GM23338 (cell line): ENCODE data around the gene DMRT3. TPM values are rescaled to one million over a fixed set of nuclear protein-coding genes. Genes with fewer than 3 reads are reported as not detected.

ENCODE experiments used
- ATAC-seq: fragments of 200-7000 bp; cut with Tn5 transposase; 3 replicates; pipeline ENCODE4 v1.9.1; 2020
- DNase-seq: peaks from one replicate; pipeline ENCODE4 v3.0.0-alpha.2; 2015; ENCODE audit warnings: low spot score
- H2AFZ ChIP-seq: fragments of 200-600 bp; sonication (generic); 2 replicates; pipeline ENCODE4 v1.8.0; 2016; ENCODE audit warnings: antibody characterized with exemption, mild to moderate bottlenecking, moderate library complexity
- H3F3A ChIP-seq: fragments of 200-600 bp; sonication (generic); replicated peaks from 2 replicates; pipeline ENCODE4 v1.8.0; 2017; ENCODE audit warnings: antibody characterized with exemption, mixed run types, low read depth
- H3K27ac ChIP-seq: fragments of 200-600 bp; sonication (generic); 2 replicates; pipeline ENCODE4 v1.6.1; 2016; ENCODE audit warnings: low read depth
- H3K27me3 ChIP-seq: fragments of 200-600 bp; sonication (generic); 2 replicates; pipeline ENCODE4 v1.8.0; 2016; ENCODE audit warnings: mild to moderate bottlenecking, mixed run types, moderate library complexity; ENCODE audit not compliant: insufficient read depth
- H3K36me3 ChIP-seq: fragments of 200-600 bp; sonication (generic); 2 replicates; pipeline ENCODE4 v1.8.0; 2016; ENCODE audit warnings: mild to moderate bottlenecking; ENCODE audit not compliant: insufficient read depth
- H3K4me1 ChIP-seq: fragments of 200-600 bp; sonication (generic); 2 replicates; pipeline ENCODE4 v1.8.0; 2016; ENCODE audit warnings: mild to moderate bottlenecking, moderate library complexity; ENCODE audit not compliant: insufficient read depth
- H3K4me2 ChIP-seq: fragments of 200-600 bp; sonication (generic); 2 replicates; pipeline ENCODE4 v1.7.1; 2017; ENCODE audit warnings: mixed run types
- H3K4me3 ChIP-seq: fragments of 200-600 bp; sonication (generic); 2 replicates; pipeline ENCODE4 v1.6.1; 2016; ENCODE audit warnings: mixed run types
- H3K79me2 ChIP-seq: fragments of 200-600 bp; sonication (generic); replicated peaks from 2 replicates; pipeline ENCODE4 v1.8.0; 2017; ENCODE audit warnings: mild to moderate bottlenecking; ENCODE audit not compliant: insufficient read depth
- H3K9me2 ChIP-seq: fragments of 200-600 bp; sonication (generic); 2 replicates; pipeline ENCODE4 v1.8.0; 2017; ENCODE audit not compliant: insufficient read depth
- H4K20me1 ChIP-seq: fragments of 200-600 bp; sonication (generic); replicated peaks from 2 replicates; pipeline ENCODE4 v1.8.0; 2017; ENCODE audit warnings: mild to moderate bottlenecking; ENCODE audit not compliant: insufficient read depth
- H3K27ac Mint-ChIP-seq: 2 replicates; pipeline ENCODE4 v1.8.0; 2020; ENCODE audit warnings: inconsistent platforms, mild to moderate bottlenecking, moderate library complexity, mixed read lengths
- H3K27me3 Mint-ChIP-seq: 3 replicates; pipeline ENCODE4 v1.8.0; 2022; ENCODE audit warnings: low read depth, mild to moderate bottlenecking, moderate library complexity, mixed read lengths, inconsistent platforms; ENCODE audit not compliant: insufficient read depth, poor library complexity
- H3K36me3 Mint-ChIP-seq: 3 replicates; pipeline ENCODE4 v1.8.0; 2021; ENCODE audit warnings: low read depth, mild to moderate bottlenecking, inconsistent platforms, moderate library complexity, mixed read lengths
- H3K4me1 Mint-ChIP-seq: 3 replicates; pipeline ENCODE4 v1.8.0; 2020; ENCODE audit warnings: mild to moderate bottlenecking, inconsistent platforms, mixed read lengths
- H3K4me3 Mint-ChIP-seq: 3 replicates; pipeline ENCODE4 v1.8.0; 2021; ENCODE audit warnings: moderate library complexity, mild to moderate bottlenecking, inconsistent platforms, mixed read lengths
- H3K9me3 Mint-ChIP-seq: 3 replicates; pipeline ENCODE4 v1.8.0; 2020; ENCODE audit warnings: moderate library complexity, mild to moderate bottlenecking, inconsistent platforms, mixed read lengths
- CREB1 ChIP-seq: fragments of 250-450 bp; sonication (Bioruptor Pico); IDR thresholded peaks from 2 replicates; pipeline ENCODE4 v1.5.0; 2020; ENCODE audit warnings: low read depth, mild to moderate bottlenecking, moderate library complexity
- ETS1 ChIP-seq: IDR thresholded peaks from 2 replicates; pipeline ENCODE4 v1.6.1; 2016; ENCODE audit warnings: antibody characterized with exemption
- EZH2 ChIP-seq: fragments of 200-600 bp; sonication (generic); IDR thresholded peaks from one replicate; pipeline ENCODE4 v1.8.0; 2017; ENCODE audit warnings: antibody characterized with exemption, mild to moderate bottlenecking, low read depth; ENCODE audit not compliant: unreplicated experiment
- EZH2phosphoT487 ChIP-seq: fragments of 200-600 bp; sonication (generic); IDR thresholded peaks from one replicate; pipeline ENCODE4 v1.8.1; 2018; ENCODE audit warnings: antibody characterized with exemption; ENCODE audit not compliant: unreplicated experiment
- JUNB ChIP-seq: IDR thresholded peaks from one replicate; pipeline ENCODE4 v1.6.1; 2016; ENCODE audit warnings: antibody characterized with exemption; ENCODE audit not compliant: unreplicated experiment
- NANOG ChIP-seq: IDR thresholded peaks from 2 replicates; pipeline ENCODE4 v1.6.1; 2016; ENCODE audit warnings: antibody characterized with exemption, borderline replicate concordance
- POLR2AphosphoS5 ChIP-seq: IDR thresholded peaks from 2 replicates; pipeline ENCODE4 v1.6.1; 2016; ENCODE audit warnings: antibody characterized with exemption, low read depth
- ZNF114 ChIP-seq: fragments of 250-450 bp; sonication (Bioruptor Pico); IDR thresholded peaks from 2 replicates; pipeline ENCODE4 v1.5.0; 2020; ENCODE audit warnings: mild to moderate bottlenecking, moderate library complexity
- ZNF331 ChIP-seq: fragments of 250-450 bp; sonication (Bioruptor Pico); IDR thresholded peaks from 2 replicates; pipeline ENCODE4 v1.5.0; 2020; ENCODE audit warnings: low read depth, mild to moderate bottlenecking, moderate library complexity
- polyA plus RNA-seq: library from polyadenylated mRNA; unstranded; fragments of >200 nt; fragmentation: Nextera tagmentation; extraction: Ambion mirVana; gene quantifications from 2 replicates; pipeline ENCODE4 v1.2.1, GENCODE V29; 2016
- total RNA-seq: library from RNA; depleted of rRNA; stranded (reverse); fragments of >200 nt; shearing (Covaris generic); gene quantifications from 2 replicates; pipeline ENCODE4 v1.2.3, GENCODE V29; 2014
- TF ChIP-seq, protein P1 (sequence below): IDR thresholded peaks from one replicate; pipeline ENCODE4 v1.6.1; 2018; ENCODE audit warnings: antibody characterized with exemption; ENCODE audit not compliant: unreplicated experiment
- TF ChIP-seq, protein P2 (sequence below), 2 experiments: fragments of 200-600 bp in 1 of 2; sonication (generic) in 1 of 2; conservative IDR thresholded peaks; 2 replicates each; pipeline versions ENCODE4 v1.5.1 to v1.6.1; 2016 to 2017; ENCODE audit warnings: antibody characterized with exemption in 2 of 2, low read depth in 2 of 2, mild to moderate bottlenecking in 2 of 2, moderate library complexity in 1 of 2

DMRT3 gene
- total and polyA plus RNA-seq, 2 experiments from 2014 or later = not detected

- H3K4me2 ChIP-seq = no peak overlapping the region
- peaks cover 46% of the 10 kb centered on the region for H3K9me3 Mint-ChIP-seq
Measured at GRCh38 chr9:995192-995591, 18.7 kb downstream of the DMRT3 start.

DNA sequence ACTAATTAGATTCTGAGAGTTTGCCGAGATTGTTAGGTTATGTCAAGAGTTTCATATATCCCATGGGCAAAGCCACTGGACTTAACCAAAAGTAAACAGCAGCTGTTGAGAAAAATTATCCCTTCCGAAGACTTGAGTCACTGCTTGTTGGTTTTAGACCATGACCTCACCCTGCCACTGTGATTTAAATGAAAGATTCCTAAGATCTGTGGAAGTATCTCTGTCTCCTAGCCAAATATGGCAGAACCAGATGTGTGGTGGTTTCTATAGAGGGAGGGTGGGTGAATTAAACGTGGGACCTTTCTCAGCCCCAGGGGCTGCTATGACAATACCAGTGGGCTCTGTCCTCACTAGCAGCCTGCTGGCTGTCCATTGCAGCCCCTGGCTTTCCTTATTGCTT lies 19.3 kb downstream of the DMRT3 start:
- peaks cover 12% of the 10 kb centered on the region for H3F3A ChIP-seq
- ATAC-seq = no peak
- no peak for TF ChIP-seq EZH2phosphoT487
- TF ChIP-seq EZH2 = no peak
- no peak for TF ChIP-seq NANOG
- TF ChIP-seq, protein P1, sequence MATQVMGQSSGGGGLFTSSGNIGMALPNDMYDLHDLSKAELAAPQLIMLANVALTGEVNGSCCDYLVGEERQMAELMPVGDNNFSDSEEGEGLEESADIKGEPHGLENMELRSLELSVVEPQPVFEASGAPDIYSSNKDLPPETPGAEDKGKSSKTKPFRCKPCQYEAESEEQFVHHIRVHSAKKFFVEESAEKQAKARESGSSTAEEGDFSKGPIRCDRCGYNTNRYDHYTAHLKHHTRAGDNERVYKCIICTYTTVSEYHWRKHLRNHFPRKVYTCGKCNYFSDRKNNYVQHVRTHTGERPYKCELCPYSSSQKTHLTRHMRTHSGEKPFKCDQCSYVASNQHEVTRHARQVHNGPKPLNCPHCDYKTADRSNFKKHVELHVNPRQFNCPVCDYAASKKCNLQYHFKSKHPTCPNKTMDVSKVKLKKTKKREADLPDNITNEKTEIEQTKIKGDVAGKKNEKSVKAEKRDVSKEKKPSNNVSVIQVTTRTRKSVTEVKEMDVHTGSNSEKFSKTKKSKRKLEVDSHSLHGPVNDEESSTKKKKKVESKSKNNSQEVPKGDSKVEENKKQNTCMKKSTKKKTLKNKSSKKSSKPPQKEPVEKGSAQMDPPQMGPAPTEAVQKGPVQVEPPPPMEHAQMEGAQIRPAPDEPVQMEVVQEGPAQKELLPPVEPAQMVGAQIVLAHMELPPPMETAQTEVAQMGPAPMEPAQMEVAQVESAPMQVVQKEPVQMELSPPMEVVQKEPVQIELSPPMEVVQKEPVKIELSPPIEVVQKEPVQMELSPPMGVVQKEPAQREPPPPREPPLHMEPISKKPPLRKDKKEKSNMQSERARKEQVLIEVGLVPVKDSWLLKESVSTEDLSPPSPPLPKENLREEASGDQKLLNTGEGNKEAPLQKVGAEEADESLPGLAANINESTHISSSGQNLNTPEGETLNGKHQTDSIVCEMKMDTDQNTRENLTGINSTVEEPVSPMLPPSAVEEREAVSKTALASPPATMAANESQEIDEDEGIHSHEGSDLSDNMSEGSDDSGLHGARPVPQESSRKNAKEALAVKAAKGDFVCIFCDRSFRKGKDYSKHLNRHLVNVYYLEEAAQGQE = no peak
- TF ChIP-seq CREB1 (CRISPR knock-in tag) = no peak
- TF ChIP-seq, protein P2, sequence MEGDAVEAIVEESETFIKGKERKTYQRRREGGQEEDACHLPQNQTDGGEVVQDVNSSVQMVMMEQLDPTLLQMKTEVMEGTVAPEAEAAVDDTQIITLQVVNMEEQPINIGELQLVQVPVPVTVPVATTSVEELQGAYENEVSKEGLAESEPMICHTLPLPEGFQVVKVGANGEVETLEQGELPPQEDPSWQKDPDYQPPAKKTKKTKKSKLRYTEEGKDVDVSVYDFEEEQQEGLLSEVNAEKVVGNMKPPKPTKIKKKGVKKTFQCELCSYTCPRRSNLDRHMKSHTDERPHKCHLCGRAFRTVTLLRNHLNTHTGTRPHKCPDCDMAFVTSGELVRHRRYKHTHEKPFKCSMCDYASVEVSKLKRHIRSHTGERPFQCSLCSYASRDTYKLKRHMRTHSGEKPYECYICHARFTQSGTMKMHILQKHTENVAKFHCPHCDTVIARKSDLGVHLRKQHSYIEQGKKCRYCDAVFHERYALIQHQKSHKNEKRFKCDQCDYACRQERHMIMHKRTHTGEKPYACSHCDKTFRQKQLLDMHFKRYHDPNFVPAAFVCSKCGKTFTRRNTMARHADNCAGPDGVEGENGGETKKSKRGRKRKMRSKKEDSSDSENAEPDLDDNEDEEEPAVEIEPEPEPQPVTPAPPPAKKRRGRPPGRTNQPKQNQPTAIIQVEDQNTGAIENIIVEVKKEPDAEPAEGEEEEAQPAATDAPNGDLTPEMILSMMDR (conservative IDR thresholded peaks at IDR 0.05; ENCODE audit: low read depth in 2 of 2) = no peak
- TF ChIP-seq ZNF331 = no peak
- TF ChIP-seq POLR2AphosphoS5 = no peak
- TF ChIP-seq JUNB = no peak

More at GRCh38 chr9:995192-995591, 18.7 kb downstream of the DMRT3 start:
- H3K4me3 Mint-ChIP-seq = no peak overlapping the region
- DNase-seq (no peak), ATAC-seq (no peak)
- Histone ChIP-seq H2AFZ (no peak overlapping the region), H4K20me1 (no peaks in the 10 kb centered on the region), H3K27me3 (no peaks in the 10 kb centered on the region), H3K27ac (no peak overlapping the region), H3K79me2 (no peaks in the 10 kb centered on the region), H3K9me2 (no peaks in the 10 kb centered on the region), H3K4me3 (no peak overlapping the region), H3K36me3 (peaks cover 3% of the 10 kb centered on the region; the same call in 1 of the 2 replicates), H3K4me1 (no peaks in the 10 kb centered on the region), H3F3A (peaks cover 12% of the 10 kb centered on the region)
- H3K27ac Mint-ChIP-seq = no peak overlapping the region
- peaks cover 14% of the 10 kb centered on the region for H3K27me3 Mint-ChIP-seq
- no peak for TF ChIP-seq NANOG
- TF ChIP-seq, protein P1 = no peak
- TF ChIP-seq POLR2AphosphoS5 = no peak
- TF ChIP-seq ZNF331 = no peak
- TF ChIP-seq ZNF114 (CRISPR knock-in tag) = no peak
- TF ChIP-seq ETS1 = no peak
- no peak for TF ChIP-seq CREB1 (CRISPR knock-in tag)
- H3K4me1 Mint-ChIP-seq = no peaks in the 10 kb centered on the region; the same call in 2 of the 3 replicates
- H3K36me3 Mint-ChIP-seq = peaks cover 22% of the 10 kb centered on the region

More for the DNA sequence above, 19.3 kb downstream of the DMRT3 start:
- no peak for DNase-seq
- Histone ChIP-seq H4K20me1 (no peaks in the 10 kb centered on the region), H3K79me2 (no peaks in the 10 kb centered on the region), H3K4me1 (no peaks in the 10 kb centered on the region), H3K36me3 (peaks cover 3% of the 10 kb centered on the region; the same call in 1 of the 2 replicates), H2AFZ (no peak overlapping the region), H3K4me2 (no peak overlapping the region), H3K4me3 (no peak overlapping the region), H3K27ac (no peak overlapping the region), H3K27me3 (no peaks in the 10 kb centered on the region), H3K9me2 (no peaks in the 10 kb centered on the region)
- Mint-ChIP-seq H3K36me3 (peaks cover 25% of the 10 kb centered on the region), H3K4me1 (no peaks in the 10 kb centered on the region; the same call in 2 of the 3 replicates), H3K4me3 (no peak overlapping the region), H3K9me3 (peaks cover 52% of the 10 kb centered on the region), H3K27me3 (peaks cover 10% of the 10 kb centered on the region), H3K27ac (no peak overlapping the region)
